Bronchial epithelial cell (primary cell): Measurements from ENCODE around the gene SLC16A14. TPM values are rescaled to one million over a fixed set of nuclear protein-coding genes. Genes with fewer than 3 reads are reported as not detected.
A peak's percentile ranks its signal among the peaks of the same experiment; 100 is the strongest.

Experiments used
- DNase-seq: peaks from one replicate; pipeline ENCODE4 v3.0.0-alpha.2; 2010; ENCODE audit warnings: low read depth
- FAIRE-seq: peaks from 2 replicates; lab custom pipeline; 2011; peaks lifted over from hg19 to GRCh38; lab: Jason Lieb, UNC
- H3K27me3 ChIP-seq: 2 replicates; pipeline ENCODE4 v1.5.1; 2011; ENCODE audit warnings: low read length; ENCODE audit not compliant: control insufficient read depth, insufficient read depth
- H3K36me3 ChIP-seq: 2 replicates; pipeline ENCODE4 v1.5.1; 2011; ENCODE audit warnings: low read length; ENCODE audit not compliant: control insufficient read depth, insufficient read depth
- H3K4me3 ChIP-seq: 2 replicates; pipeline ENCODE4 v1.5.1; 2011; ENCODE audit warnings: mild to moderate bottlenecking, low read depth, low read length, control low read depth
- total RNA-seq: library from RNA; depleted of rRNA; stranded (reverse); fragments of >200 nt; gene quantifications from 2 replicates; pipeline ENCODE4 v1.2.1, GENCODE V29; 2014
- TF ChIP-seq, protein P1 (sequence below): IDR thresholded peaks from 2 replicates; pipeline ENCODE4 v1.5.1; 2011; ENCODE audit warnings: mild to moderate bottlenecking, moderate library complexity, low read length, control low read depth, inconsistent platforms; ENCODE audit not compliant: insufficient read depth, severe bottlenecking

Gene SLC16A14
- total RNA-seq, 1 donor from 2014 or later, result 2.4 TPM

DNA sequence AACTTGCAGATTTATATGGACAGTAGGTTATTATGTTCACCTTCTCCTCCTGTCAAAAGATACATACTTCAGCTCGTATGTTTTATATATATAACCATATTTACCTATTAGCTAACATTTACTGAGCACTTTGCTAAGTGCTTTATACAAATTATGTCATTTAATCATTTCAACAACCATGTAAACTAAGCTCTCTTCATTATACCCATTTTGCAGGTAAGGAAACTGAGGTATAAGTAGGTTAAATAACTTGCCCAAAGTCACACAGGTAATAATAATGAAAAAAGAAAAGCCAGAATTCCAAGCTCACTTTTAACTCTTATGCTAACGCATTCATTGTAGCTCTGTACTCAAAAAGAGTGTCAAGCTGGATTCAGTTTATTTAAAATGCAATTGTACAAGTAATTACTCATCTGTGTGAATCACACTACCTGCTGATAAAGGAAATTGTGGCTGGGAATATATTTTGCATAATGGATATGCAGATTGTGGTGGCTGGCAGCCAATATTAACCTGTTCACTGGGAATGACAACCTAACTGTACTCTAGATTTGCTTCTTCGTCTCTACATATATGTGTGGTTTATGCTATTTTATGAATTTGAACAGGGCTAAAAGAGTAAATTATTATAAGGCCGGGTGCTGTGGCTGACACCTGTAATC is 20.6 kb downstream of the SLC16A14 start:
- FAIRE-seq, result no peak

DNA sequence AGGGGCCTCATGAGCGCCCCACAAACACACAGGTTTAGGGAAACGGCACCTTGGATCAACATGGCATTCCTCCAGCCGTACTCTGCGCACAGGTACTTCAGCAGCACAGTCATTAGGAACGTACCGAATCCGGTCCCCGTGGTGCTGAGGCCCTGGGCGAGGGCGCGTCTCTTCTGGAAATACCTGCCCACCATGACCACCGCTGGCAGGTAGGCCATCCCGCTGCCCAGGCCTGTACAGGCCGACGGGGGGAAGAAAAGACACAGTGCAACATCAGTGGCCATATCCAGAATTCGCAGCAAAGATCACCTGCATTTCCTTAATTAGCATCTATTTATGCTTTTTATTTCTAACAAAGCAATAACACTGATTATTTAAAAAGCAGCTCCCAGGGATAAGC is 22.2 kb downstream of the SLC16A14 start:
- H3K27me3 ChIP-seq, result no peaks in the 10 kb centered on the region
- no peak for DNase-seq
- no peaks in the 10 kb centered on the region for H3K36me3 ChIP-seq
- FAIRE-seq, result no peak
- TF ChIP-seq, protein P1, sequence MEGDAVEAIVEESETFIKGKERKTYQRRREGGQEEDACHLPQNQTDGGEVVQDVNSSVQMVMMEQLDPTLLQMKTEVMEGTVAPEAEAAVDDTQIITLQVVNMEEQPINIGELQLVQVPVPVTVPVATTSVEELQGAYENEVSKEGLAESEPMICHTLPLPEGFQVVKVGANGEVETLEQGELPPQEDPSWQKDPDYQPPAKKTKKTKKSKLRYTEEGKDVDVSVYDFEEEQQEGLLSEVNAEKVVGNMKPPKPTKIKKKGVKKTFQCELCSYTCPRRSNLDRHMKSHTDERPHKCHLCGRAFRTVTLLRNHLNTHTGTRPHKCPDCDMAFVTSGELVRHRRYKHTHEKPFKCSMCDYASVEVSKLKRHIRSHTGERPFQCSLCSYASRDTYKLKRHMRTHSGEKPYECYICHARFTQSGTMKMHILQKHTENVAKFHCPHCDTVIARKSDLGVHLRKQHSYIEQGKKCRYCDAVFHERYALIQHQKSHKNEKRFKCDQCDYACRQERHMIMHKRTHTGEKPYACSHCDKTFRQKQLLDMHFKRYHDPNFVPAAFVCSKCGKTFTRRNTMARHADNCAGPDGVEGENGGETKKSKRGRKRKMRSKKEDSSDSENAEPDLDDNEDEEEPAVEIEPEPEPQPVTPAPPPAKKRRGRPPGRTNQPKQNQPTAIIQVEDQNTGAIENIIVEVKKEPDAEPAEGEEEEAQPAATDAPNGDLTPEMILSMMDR, result no peak
- no peak overlapping the region for H3K4me3 ChIP-seq

More for the DNA sequence above, 20.6 kb downstream of the SLC16A14 start:
- H3K4me3 ChIP-seq, result no peak overlapping the region
- peak; percentile 84 for DNase-seq
- H3K27me3 ChIP-seq, result no peaks in the 10 kb centered on the region
- TF ChIP-seq, protein P1, result no peak
- H3K36me3 ChIP-seq, result no peaks in the 10 kb centered on the region

DNA sequence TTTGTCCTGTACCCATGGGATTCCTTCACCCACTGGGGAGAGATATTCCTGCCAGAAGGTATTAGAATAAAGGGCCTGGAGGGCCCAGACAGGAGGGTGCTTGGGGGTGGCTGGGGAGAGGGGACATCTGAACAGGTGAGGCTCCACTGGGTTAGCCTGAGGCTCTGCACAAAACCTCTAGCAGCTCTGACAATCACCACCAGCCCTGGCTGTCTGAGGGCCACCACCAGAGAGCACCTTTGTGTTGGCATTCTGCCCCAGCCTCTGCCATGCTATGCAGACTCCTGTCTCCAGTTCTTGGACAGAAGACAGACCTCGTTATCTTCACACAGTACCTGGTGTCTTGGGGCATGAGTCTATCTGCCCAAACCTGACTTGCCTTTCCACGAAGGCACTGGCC is 25.3 kb downstream of the SLC16A14 start:
- no peak overlapping the region for H3K4me3 ChIP-seq
- no peaks in the 10 kb centered on the region for H3K27me3 ChIP-seq
- FAIRE-seq (no peak), DNase-seq (no peak)
- TF ChIP-seq, protein P1, result no peak
- no peaks in the 10 kb centered on the region for H3K36me3 ChIP-seq

DNA sequence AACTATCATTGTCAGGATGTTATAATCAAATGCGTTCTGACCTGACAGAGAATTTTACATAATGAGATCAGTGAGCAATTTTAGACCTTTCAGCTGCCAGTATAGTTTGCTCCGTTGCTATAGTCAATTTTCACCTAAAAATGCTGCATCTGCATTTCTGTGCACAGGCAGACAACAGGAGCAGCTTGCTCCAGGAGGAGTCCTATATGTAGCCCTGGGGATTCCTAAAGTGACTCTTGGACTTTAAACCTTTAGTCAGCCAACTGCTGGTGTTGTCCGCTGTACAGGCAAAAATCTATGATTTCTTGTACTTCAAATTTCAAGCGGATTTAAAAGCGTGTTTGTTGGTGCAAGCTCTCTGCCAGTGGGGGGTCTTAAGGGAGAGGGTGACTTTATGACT is 25.7 kb downstream of the SLC16A14 start:
- H3K27me3 ChIP-seq, result no peaks in the 10 kb centered on the region
- TF ChIP-seq, protein P1, result no peak
- no peak overlapping the region for H3K4me3 ChIP-seq
- no peak for FAIRE-seq
- no peaks in the 10 kb centered on the region for H3K36me3 ChIP-seq
- no peak for DNase-seq

DNA sequence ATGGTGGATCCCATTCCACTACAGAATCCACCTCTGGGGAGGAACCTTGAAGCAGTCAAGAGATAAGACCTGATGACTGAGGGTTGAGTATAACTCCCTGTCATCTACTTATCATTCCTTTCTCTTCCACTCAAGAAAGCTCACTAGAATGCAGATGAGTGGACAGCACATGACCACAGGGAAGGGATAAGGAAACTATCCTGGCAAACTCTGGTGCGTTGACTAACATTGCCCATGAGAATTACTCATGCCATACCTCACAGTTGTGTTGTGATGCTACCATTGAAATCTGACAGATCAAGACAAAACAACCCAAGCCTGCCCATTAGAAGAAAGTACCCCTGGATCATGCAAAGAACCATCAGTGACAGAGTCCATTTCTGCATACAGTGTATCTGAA is 26.5 kb downstream of the SLC16A14 start:
- Histone ChIP-seq H3K27me3 (no peaks in the 10 kb centered on the region), H3K4me3 (no peak overlapping the region), H3K36me3 (no peaks in the 10 kb centered on the region)
- peak; percentile 26 for DNase-seq
- TF ChIP-seq, protein P1, result no peak
- no peak for FAIRE-seq

DNA sequence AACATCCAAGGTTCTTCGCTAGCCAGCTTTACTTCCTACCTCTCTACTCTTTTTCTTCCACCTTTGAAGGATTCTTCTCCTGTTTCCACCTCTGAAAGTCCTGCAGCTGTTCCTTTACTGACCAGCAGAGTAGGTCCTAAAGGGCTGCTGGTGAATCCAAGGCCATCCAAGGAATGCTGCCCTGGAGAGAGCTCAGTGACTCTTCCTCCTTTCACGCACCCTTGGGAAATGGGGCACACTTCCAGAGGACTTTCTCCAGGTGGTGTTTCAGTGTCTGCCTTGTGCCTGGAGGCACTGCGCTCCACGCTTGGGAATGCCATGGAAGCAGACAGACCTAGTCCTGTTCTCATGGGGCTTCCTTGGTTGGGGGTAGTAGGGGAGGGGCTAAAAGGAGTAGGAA is 45.4 kb downstream of the SLC16A14 start:
- no peak for FAIRE-seq
- TF ChIP-seq, protein P1, result no peak

More for the DNA sequence above, 45.4 kb downstream of the SLC16A14 start:
- DNase-seq, result no peak
- H3K4me3 ChIP-seq, result no peak overlapping the region
- no peaks in the 10 kb centered on the region for H3K36me3 ChIP-seq
- H3K27me3 ChIP-seq, result no peaks in the 10 kb centered on the region
